HUDEP-2 (cell line): ENCODE data around the gene BIRC2.
"Not testable (repeated sequence)": the region's sequence is repeated elsewhere in the genome, so short reads cannot be mapped to it uniquely, and the experiment has no call there.

ENCODE experiments used
- DNase-seq, 76 experiments: peaks; one replicate each; lab custom pipeline; 2025; ENCODE audit not compliant: unreplicated experiment in 76 of 76; lab: John Stamatoyannopoulos, UW

The BIRC2 gene

DNA sequence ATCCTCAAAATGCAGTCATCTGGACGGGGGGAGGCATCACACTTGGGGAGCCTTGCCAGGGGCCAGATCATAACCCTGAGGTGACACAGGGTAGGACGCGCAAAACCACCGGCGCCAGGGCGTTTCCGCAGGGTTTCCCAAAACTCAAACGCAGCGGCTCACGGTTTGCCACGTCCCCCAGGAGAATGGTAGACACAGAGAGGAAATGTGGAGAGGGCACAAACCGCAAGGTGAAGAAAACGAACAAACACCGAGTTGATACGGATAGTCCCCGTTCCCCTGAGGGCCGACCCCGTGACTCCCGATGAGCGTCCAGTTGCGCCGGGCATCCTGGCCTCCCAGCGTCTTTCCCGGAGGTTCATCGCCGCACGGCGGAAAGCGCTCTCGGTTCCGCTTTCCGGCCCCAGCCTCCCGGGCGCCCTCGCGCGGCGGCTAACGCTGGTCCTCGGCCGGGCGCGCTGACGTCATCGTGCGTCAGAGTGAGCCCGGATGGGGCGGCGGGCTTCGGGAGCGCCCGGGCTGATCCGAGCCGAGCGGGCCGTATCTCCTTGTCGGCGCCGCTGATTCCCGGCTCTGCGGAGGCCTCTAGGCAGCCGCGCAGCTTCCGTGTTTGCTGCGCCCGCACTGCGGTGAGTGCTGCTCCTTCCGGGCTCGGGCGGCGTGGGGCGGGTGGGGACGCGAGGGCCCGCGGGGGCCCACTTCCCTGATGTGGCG is at the start of gene BIRC2:
TSS of gene BIRC2 (plus strand) at position 467 of the 714 bp plus-strand sequence. CDS start 2,641 bp downstream, outside the sequence.
- DNase-seq = peak in 74 of 76 experiments; percentile 24 to 93 (median 82)

DNA sequence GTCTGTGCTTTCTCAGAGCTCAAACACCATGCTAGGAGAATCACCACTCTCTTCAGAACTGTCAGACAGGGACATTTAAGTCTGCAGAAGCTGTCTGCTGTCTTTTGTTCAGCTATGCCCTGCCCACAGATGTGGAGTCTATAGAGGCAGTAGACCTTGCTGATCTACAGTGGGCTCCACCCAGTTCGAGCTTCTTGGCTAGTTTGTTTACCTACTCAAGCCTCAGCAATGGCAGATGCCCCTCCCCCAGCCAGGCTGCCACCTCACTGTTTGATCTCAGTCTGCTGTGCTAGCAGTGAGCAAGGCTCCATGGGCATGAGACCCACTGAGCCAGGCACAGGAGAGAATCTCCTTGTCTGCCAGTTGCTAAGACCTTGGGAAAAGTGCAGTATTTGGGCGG is 46.2 kb upstream of the BIRC2 start:
- DNase-seq = not testable (repeated sequence)

DNA sequence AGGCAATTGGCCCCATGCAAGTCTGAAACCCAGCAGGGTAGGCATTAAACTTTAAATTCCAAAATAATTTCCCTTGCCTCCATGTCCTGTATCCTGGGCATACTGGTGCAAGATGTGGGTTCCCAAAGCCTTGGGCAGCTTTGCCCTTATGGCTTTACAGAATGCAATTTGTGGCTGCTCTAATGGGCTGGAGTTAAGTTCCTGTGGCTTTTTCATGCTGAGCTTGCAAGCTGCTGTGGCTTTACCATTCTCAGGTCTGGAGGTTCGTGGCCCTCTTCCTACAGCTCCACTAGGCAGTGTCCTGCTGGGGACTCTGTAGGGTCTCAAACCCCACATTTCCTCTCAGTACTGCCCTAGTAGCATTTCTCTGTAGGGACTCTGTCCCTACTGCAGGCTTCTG is 44.8 kb upstream of the BIRC2 start:
- DNase-seq = no peak

DNA sequence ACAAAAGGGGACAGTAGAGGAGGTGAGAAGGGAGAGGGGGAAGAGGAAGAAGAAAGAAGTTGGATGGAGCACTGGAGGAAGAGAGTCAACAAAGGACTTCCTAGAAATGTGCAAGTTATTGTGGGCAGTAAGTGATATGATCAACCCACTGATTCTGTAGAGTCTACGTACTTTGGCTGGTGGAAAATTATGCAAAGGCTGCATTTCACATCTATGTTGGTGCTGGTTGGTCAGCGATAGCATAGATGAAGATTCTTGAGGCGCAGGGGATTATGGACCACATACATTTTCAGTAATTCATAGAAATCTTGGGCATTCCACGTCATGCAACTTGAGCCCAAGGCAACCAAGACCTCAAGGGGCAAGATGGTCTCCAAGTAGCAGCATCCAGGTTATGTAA is 42.3 kb upstream of the BIRC2 start:
- DNase-seq = no peak

DNA sequence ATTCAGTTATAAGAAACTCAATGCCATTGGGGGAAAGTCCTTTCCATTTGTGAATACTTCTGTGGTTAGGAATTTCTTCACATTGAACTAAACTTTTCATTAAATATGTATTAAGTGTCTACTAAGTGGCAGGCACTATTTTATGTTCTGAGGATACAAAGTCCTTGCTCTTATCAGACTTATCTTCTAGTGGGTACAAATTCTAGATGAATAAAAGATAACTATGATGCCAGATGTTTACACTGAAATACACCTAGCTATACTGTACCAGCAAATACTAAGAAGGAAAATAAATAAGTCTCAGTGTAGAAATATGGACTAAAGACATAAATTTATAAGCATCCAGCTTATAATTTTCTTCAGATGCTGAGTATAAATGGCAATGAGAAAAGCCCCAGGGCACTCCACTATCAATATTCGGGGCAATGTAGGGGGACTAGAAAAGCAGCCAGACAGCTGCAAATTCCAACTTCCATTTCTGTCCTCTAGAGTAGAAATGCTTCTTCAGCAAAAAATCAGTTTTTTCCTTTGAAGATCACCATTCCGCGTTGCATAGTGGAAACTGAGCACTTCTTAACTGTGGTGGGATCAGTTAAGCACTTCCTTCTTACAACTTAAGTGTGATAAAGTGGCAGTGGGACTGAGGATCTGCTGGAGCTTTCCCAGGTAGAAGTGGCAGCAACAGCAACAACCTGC is 41.5 kb upstream of the BIRC2 start:
- DNase-seq = no peak

DNA sequence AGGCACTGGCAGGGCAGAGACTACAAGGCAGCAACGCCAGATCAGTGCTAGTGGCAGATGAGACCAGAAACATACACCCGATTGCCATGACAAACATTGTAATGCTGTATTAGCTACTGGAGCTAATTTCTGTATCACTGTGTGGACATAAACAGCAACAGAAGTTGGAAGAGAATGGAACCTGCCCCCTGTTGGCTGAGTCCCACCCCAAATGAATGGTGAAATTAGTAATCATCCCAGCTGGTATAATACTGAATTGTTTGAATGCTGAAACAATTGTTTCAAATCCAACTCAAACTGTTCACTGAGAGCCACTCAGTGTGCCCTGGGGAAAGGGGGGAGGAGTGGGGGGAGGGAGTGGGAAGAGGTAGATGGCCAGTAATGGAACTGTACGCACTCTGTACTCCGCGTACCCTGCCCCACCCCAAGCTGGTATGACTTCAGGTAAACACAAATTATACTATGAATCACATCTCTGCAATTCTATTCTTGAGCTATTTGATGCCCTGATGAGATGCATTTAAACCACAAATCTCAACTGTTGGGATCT is 40.9 kb upstream of the BIRC2 start:
- no peak for DNase-seq

DNA sequence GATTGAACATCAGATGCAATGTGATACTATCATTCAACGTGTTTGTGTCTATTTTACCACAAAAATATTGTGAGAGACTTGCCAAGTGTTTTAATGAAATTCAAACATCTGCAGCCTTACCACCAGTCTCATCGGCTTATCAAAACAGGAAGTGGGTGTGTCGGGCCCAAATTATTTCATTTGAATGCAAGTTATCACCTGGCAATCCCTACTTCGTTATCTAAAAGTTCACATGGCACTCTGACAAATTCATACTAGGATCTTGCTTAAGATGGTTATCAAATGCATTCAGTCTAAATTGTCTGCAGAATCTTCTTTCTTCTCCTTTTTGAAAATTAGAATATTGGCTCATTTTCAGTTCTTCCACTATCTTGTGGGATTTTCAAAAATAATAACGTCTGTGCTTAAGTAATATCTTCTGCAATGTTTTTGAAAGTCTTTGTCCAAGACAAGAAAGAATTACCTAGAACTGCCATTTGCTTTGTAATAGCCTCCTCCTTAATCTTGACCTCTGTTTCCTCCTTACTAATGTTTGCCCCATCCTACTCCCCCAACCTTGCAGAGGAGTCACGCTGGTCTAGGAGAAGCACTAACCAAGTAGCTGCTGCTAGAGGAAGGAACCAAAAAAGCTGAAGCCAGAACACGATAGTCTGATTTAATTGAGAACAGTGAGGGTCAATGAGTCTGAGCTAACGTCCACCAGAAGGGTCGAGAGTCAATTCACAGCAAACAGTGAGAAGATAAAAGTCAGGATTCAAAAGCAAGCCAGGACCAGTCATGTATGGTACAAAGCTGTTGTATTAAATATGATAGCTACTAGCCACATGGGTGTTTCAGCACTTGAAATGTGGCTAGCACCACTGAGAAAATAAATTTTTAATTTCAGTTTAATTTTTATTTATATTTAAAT is 39.9 kb upstream of the BIRC2 start:
- peak in 1 of 76 experiments; percentile 12 for DNase-seq

DNA sequence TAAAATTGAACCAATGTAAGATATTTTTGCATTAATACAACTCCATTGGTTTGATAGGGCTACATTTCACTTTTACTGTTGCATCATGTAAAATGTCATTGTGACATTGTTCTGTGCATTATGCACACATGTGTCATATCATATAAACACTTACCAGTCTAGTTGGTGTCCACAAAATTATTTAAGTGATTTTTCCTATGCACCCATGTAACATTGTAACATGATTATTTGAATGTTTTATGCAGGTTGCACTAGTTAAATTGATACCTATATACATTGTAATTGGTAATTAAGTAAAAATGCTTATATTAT is 39.3 kb upstream of the BIRC2 start:
- DNase-seq = no peak

DNA sequence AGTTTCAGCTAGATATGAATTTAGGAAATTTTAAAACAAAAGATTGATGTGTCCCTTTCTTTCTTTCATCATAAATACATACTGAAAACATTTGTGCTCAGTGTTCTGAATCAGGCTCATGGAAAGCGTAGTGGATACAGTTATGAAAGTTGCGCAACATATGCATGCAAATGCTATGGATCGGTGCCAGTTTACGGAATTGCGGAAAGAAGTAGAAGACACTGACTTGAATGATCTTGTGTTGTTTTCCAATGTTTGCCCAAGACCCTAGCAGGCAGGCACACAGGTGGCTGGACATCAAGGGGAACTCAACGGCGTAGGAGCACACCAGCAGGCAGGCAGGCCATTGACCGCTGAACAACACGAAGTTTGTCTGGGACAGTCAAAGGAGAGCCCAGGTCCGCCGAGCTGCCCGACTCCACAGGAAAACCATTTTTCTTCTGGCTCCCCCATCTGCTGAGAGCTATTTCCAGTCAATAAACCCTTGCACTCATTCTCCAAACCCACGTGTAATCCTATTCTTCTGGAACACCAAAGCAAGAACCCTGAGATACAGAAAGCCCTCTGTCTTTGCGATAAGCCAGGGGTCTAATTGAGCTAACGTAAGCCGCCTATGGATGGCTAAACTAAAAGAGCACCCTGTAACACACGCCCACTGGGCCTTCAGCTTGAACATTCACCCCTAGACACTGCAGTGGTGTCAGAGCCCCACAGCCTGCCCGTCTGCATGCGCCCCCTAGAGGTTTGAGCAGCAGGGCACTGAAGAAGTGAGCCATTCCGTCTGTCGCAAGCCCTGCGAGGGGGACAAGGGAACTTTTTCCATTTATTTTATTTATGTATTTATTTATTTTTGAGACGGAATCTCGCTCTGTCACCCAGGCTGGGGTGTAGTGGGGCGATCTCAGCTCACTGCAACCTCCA is 37.1 kb upstream of the BIRC2 start:
- DNase-seq = peak in 7 of 76 experiments; percentile 2 to 33 (median 7)

DNA sequence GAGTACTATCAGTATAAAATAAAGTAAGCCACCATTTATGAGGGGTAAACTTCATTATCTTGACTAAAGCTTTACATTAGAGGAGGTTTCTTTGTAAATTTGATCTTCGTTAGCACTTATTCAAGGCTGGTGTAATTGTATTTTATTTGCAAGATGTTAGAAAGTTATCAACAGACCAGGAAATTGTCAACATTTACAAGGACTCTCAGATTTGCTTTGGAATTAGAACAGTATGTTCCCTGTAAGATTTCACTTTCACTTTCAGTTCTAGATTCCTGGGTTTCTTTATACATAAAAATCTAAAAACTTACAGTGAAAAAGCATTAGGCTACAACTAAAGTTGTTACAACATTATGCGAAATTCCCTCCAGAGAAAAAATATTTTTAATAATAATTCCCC is 34.3 kb upstream of the BIRC2 start:
- DNase-seq = no peak

DNA sequence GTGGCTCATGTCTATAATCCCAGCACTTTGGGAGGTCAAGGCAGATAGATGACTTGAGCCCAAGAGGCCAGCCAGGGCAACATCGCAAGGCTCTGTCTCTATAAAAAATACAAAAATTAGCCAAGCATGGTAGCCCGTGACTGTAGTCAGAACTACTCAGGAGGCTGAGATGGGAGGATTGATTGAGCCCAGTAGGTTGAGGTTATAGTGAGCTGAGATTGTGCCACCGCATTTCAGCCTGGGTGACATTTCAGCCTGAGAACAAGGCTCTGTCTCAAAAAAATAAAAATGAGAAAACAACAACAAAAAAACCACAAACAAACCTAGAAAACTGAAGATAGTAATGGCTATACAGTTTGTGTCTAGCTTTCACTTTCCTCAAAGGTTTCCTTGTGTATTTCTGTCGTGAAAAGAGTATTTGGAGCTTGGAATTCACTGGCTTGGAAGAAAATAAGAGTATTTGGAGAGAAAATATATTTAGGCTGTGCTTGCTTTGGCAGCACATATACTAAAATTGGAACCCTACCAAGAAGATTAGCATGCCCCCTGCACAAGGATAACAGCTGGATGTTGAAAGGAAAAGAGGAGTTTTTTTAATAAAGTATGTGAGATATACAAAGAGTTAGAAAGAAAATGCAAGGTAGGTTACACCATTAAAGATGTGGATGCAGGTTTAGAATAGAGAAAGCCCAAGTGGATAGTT is 33.6 kb upstream of the BIRC2 start:
- no peak for DNase-seq

DNA sequence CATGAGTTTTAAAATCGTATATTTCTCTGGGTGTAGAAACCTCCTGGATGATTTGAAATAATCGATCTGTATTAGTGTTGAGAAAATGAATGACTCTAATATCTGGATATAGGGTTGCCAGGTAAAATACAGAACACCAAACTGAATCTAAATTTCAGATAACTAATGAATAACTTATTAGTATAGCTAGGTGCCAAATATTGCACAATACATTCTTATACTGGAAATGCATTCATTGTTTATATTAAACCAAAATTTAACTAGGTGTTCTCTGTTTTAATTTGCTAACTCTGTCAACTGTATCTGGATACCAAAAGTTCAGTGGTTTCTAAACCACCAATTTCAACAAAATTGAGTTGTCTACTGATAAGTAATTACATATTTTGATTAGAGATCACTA is 32.2 kb upstream of the BIRC2 start:
- DNase-seq = no peak

DNA sequence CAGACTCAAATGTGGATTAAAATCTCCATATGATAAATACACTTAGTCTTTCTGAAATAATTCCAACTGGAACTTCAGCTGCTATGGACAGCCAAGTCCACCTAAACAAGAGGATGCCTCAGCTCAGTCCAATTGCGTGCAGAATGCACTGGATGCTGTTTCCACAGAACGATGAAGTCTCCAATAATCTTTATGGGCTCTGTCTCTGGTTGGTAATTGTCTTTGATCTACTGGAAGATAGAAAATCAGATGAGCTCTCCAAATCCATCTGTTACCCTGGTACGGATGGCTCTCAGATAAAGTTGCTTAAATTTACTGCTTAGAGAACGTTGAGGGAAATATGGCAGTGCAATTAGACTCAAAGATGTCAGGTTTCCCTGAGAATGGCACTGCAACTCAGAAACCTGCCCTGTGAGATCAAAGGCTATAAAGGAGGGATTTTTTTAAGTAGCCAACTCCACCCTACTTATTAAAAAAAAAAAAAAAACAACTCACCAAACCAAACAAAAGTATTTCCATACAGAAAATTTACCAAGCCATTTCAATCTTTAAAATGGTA is 30.6 kb upstream of the BIRC2 start:
- DNase-seq = no peak

DNA sequence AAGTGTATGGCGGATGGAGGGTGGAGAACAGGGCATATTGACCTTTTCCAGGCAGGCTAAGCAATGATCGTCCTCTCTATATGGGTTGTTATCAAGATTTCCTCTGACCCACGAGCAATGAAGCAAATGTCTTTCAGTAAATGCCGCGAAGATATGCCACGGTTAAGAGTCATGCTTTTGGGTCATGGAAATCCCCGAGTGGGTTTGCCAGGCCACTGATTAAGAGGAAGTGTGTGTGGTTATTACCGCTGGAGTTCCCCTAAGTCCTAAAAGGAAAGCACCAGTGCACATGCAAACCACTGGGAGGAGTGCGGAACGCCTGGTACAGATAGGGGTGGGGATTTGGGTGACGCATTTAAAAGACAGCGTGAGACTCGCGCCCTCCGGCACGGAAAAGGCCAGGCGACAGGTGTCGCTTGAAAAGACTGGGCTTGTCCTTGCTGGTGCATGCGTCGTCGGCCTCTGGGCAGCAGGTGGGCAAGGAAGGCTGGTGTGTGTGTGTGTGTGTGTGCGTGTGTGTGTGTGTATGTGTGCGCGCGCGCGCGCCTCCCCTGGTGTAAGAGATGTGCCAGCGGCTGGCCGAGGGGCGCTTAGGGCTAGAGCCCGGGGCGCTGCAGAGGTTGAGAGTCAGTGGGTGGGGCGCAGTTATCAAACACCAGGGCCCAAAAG is 29.8 kb upstream of the BIRC2 start, which contains the start of gene BIRC3:
TSS of gene BIRC3 (plus strand) at position 386 of the 669 bp plus-strand sequence. CDS start 7,026 bp downstream, outside the sequence.
- peak in 63 of 76 experiments; percentile 2 to 78 (median 36) for DNase-seq

DNA sequence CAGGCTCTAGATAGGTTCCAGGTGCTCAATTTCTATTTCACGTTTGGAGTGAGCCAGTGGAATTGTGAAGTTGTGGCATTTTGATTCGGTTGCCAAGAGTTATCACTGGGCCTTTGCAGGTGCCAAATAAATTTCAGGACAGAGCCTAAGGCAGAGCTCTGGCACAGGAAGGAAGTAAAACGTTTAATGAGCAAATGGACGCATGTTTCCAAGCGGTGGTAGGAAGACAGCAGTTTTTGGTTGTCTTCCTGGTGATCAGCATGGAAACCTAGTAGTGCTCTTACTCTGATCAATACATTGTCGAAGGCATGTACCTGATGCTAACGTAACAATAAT is 29.3 kb upstream of the BIRC2 start:
- no peak for DNase-seq

DNA sequence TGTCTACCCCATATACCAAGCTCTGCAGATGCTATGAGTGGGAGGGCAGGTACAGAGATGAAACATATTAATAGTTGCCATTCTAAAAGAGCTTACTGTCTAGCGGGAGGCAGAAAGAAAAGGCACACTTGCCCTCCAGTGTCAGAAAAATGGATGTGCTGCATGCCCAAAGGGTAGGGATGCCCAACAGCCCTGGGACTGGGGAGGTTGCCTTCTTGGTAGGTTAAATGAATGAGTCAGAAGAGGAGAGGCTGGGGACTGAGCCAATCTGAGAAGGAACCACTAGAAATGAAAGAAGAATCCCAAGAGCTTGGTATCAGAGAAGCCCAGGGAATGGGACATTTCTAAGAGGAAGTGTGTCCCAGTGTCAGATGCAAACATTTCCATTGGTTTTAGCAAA is 28.5 kb upstream of the BIRC2 start:
- no peak for DNase-seq

DNA sequence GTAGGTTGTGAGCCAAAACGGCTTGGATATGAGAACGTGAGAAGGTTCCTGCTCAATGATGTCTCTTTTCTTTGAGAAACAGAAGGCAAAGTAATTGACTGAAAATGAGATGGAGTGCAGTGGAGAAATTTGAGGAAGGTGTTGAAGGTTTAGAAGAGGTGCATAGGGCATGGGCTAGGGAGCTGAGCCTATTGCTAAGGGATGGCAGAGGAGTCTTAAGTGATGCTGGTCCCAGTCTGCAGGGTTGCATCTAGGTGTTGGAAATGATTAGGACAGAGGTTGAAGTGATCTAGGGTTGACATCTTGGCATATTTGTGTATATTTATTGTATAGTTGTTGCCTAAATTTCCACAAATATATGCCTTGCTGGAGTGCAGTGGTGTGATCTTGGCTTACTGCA is 27.5 kb upstream of the BIRC2 start:
- no peak for DNase-seq

DNA sequence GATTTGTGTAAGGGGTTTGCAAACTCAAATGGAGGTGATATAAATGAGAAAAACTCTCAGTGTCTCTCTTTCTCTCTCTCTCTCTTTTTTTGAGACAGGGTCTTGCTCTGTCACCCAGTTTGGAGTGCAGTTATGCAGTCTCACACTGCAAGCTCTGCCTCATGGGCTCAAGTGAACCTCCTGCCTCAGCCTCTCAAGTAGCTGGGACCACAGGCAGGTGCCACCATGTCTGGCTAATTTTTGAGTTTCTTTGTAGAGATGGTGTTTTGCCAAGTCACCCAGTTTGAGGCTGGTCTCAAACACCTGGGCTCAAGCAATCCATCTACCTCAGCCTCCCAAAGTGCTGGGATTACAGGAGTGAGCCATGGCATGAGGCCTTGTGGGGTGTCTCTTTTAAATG is 26.8 kb upstream of the BIRC2 start:
- no peak for DNase-seq

DNA sequence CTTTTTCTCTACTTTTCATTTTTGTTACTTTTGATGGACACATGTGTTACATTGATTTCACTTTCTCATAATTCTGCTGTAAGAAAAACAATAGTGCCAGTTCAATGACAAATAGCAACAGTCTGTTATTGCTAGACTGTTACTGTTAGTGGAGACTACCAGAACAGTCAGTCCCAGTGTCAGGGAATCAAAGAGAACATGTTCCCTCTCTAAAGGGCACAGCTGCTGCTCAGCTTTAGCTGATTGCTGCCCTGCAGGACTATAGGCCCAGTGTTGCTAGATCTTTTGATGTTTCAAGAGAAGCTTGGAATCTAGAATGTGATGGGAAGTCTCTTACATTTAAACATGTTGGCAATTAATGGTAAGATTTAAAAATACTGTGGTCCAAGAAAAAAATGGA is 26.3 kb upstream of the BIRC2 start:
- no peak for DNase-seq
